CD4-positive, alpha-beta T cell treated with Interferon gamma for 1 hour (primary cell): ENCODE measurements around the gene TTC33.

Source experiments
- DNase-seq: peaks from one replicate; pipeline ENCODE4 v3.0.0-alpha.2; 2020

Gene TTC33

GRCh38 chr5:40474250-40474649, 281.5 kb downstream of the TTC33 start:
- DNase-seq: no peak

GRCh38 chr5:40465416-40465815, 290.3 kb downstream of the TTC33 start:
- DNase-seq: no peak

GRCh38 chr5:40464511-40464910, 291.2 kb downstream of the TTC33 start:
- DNase-seq: no peak
